NOMO-1 treated with dmso at 0.1 percent for 144 hours (cell line): ENCODE results near the gene ZNF423.

Experiments
- DNase-seq: peaks from one replicate; lab custom pipeline; 2025; ENCODE audit not compliant: unreplicated experiment; lab: John Stamatoyannopoulos, UW

The ZNF423 gene

GRCh38 chr16:49788986-49789385 lies 66.9 kb downstream of the ZNF423 start:
- DNase-seq: no peak

GRCh38 chr16:49788572-49788971 lies 67.3 kb downstream of the ZNF423 start:
- DNase-seq: no peak

GRCh38 chr16:49786926-49787557 lies 68.9 kb downstream of the ZNF423 start:
- DNase-seq: no peak

GRCh38 chr16:49785970-49786369 lies 69.9 kb downstream of the ZNF423 start:
- no peak for DNase-seq

- no peak for DNase-seq
These were observed 73.5 kb downstream of the ZNF423 start for GRCh38 chr16:49782405-49782804.

GRCh38 chr16:49781401-49781800 lies 74.5 kb downstream of the ZNF423 start:
- DNase-seq: no peak

- DNase-seq: no peak
These were observed 75.5 kb downstream of the ZNF423 start for GRCh38 chr16:49780433-49780832.

GRCh38 chr16:49779979-49780378 lies 75.9 kb downstream of the ZNF423 start:
- no peak for DNase-seq

- DNase-seq: no peak
These were observed 77.5 kb downstream of the ZNF423 start for GRCh38 chr16:49778202-49778930.

- DNase-seq: no peak
These were observed 79.2 kb downstream of the ZNF423 start for GRCh38 chr16:49776734-49777133.

GRCh38 chr16:49776085-49776595 lies 79.8 kb downstream of the ZNF423 start:
- DNase-seq: no peak

- DNase-seq: no peak
These were observed 80.3 kb downstream of the ZNF423 start for GRCh38 chr16:49775581-49775980.

GRCh38 chr16:49775018-49775417 lies 80.9 kb downstream of the ZNF423 start:
- no peak for DNase-seq

- DNase-seq: no peak
These were observed 82.1 kb downstream of the ZNF423 start for GRCh38 chr16:49773534-49774475.

- DNase-seq: no peak
These were observed 87.9 kb downstream of the ZNF423 start for GRCh38 chr16:49767998-49768397.

GRCh38 chr16:49767414-49767813 lies 88.5 kb downstream of the ZNF423 start:
- no peak for DNase-seq

- no peak for DNase-seq
These were observed 89.7 kb downstream of the ZNF423 start for GRCh38 chr16:49766225-49766624.

- no peak for DNase-seq
These were observed 92.1 kb downstream of the ZNF423 start for GRCh38 chr16:49763826-49764225.

- no peak for DNase-seq
These were observed 95.1 kb downstream of the ZNF423 start for GRCh38 chr16:49760815-49761214.

- DNase-seq: no peak
These were observed 98.3 kb downstream of the ZNF423 start for GRCh38 chr16:49757559-49758069.
